Naive thymus-derived CD4-positive, alpha-beta T cell (primary cell): Measurements from ENCODE around the gene EVX2. TPM values are rescaled to one million over a fixed set of nuclear protein-coding genes. Genes with fewer than 3 reads are reported as not detected.

ENCODE experiments used
- ATAC-seq: fragments of 150-1000 bp; cut with Tn5 transposase; 2 replicates; pipeline ENCODE4 v1.10.0; 2021; ENCODE audit warnings: mild to moderate bottlenecking, moderate library complexity
- CTCF ChIA-PET: fragments of 350-600 bp; sonication (Branson Sonifier 250); formaldehyde crosslinking; loops from one replicate; lab custom pipeline; 2021; ENCODE audit warnings: antibody characterized with exemption; lab: Charles Lee
- POLR2A ChIA-PET: fragments of 350-600 bp; sonication (Branson Sonifier 250); formaldehyde crosslinking; loops from one replicate; lab custom pipeline; 2021; ENCODE audit warnings: antibody characterized with exemption, inconsistent platforms; lab: Charles Lee
- DNase-seq, 9 donors: peaks; one replicate each; pipeline versions ENCODE4 v3.0.0 to v3.0.0-alpha.2; 2020 to 2022; ENCODE audit warnings: mixed read lengths in 1 of 9
- H3K27ac ChIP-seq: one replicate; pipeline ENCODE4 v1.7.0; 2013; ENCODE audit warnings: mild to moderate bottlenecking, low read depth, low read length, moderate library complexity
- H3K27me3 ChIP-seq, 2 donors: one replicate each; pipeline ENCODE4 v1.7.0; 2013; ENCODE audit warnings: low read length in 2 of 2, mild to moderate bottlenecking in 2 of 2, moderate library complexity in 2 of 2; ENCODE audit not compliant: control insufficient read depth in 2 of 2, insufficient read depth in 2 of 2
- H3K36me3 ChIP-seq, 3 experiments: 1 replicate in 2 of 3; 2 replicates in 1 of 3; pipeline ENCODE4 v1.7.0; 2013; ENCODE audit warnings: low read length in 3 of 3, mild to moderate bottlenecking in 3 of 3, moderate library complexity in 1 of 3; ENCODE audit not compliant: insufficient read depth in 3 of 3, control insufficient read depth in 2 of 3
- H3K4me1 ChIP-seq, 2 donors: one replicate each; pipeline ENCODE4 v1.7.0; 2013; ENCODE audit warnings: low read length in 2 of 2, mild to moderate bottlenecking in 2 of 2, moderate library complexity in 1 of 2; ENCODE audit not compliant: control insufficient read depth in 2 of 2, insufficient read depth in 2 of 2
- H3K4me3 ChIP-seq: 2 replicates; pipeline ENCODE4 v1.7.0; 2013; ENCODE audit warnings: mild to moderate bottlenecking, low read length
- H3K9me3 ChIP-seq, 3 experiments: 1 replicate in 2 of 3; 2 replicates in 1 of 3; pipeline ENCODE4 v1.7.0; 2013; ENCODE audit warnings: low read length in 3 of 3; ENCODE audit not compliant: control insufficient read depth in 2 of 3
- H3K27ac Mint-ChIP-seq, 9 donors: one replicate each; pipeline ENCODE4 v1.8.0; 2020 to 2022; ENCODE audit warnings: mixed read lengths in 9 of 9, mild to moderate bottlenecking in 8 of 9, moderate library complexity in 5 of 9, inconsistent platforms in 2 of 9
- H3K27me3 Mint-ChIP-seq, 5 donors: one replicate each; pipeline ENCODE4 v1.8.0; 2021 to 2022; ENCODE audit warnings: mixed read lengths in 5 of 5, mild to moderate bottlenecking in 1 of 5
- H3K36me3 Mint-ChIP-seq, 5 donors: one replicate each; pipeline ENCODE4 v1.8.0; 2020 to 2022; ENCODE audit warnings: mixed read lengths in 5 of 5, mild to moderate bottlenecking in 3 of 5, inconsistent platforms in 1 of 5
- H3K4me1 Mint-ChIP-seq, 7 donors: one replicate each; pipeline ENCODE4 v1.8.0; 2020 to 2022; ENCODE audit warnings: mixed read lengths in 7 of 7, mild to moderate bottlenecking in 3 of 7, inconsistent platforms in 1 of 7
- H3K4me3 Mint-ChIP-seq, 10 donors: one replicate each; pipeline ENCODE4 v1.8.0; 2020 to 2022; ENCODE audit warnings: mild to moderate bottlenecking in 10 of 10, mixed read lengths in 10 of 10, moderate library complexity in 6 of 10, inconsistent platforms in 2 of 10
- H3K9me3 Mint-ChIP-seq, 11 donors: one replicate each; pipeline ENCODE4 v1.8.0; 2020 to 2022; ENCODE audit warnings: mixed read lengths in 11 of 11, mild to moderate bottlenecking in 4 of 11, inconsistent platforms in 1 of 11, moderate library complexity in 1 of 11
- intact Hi-C, 2 donors: fragments of 100-400 bp; cut with micrococcal nuclease; formaldehyde crosslinking; loops; one replicate each; pipeline ENCODE4 v1.15.1; 2023
- polyA plus RNA-seq, 2 donors: library from polyadenylated mRNA; unstranded; fragments of 300-500 nt; fragmentation: Illumina TruSeq; gene quantifications; one replicate each; pipeline ENCODE4 v1.2.3, GENCODE V29; 2021
- total RNA-seq, 6 experiments: library from RNA in 5 of 6; stranded (reverse) in 5 of 6; gene quantifications; 1 replicate in 5 of 6; 2 replicates in 1 of 6; pipeline ENCODE4 v1.2.3 and lab custom pipeline; 2021 to 2026

Gene EVX2
- not detected for total RNA-seq
- polyA plus RNA-seq: not detected
- not detected for total RNA-seq (lab: John Stamatoyannopoulos, UW)

GRCh38 chr2:176083796-176084261 lies at the start of gene EVX2:
EVX2 (minus strand) TSS chr2:176083962; CDS start chr2:176083776, 186 bp downstream.
- DNase-seq: no peak

GRCh38 chr2:176133389-176133788 lies 49.6 kb upstream of the EVX2 start:
- Histone ChIP-seq H3K9me3 (no peaks in the 10 kb centered on the region), H3K4me3 (no peak overlapping the region), H3K27me3 (peaks cover 40 to 71% of the 10 kb centered on the region in 2 donors), H3K36me3 (no peaks in the 10 kb centered on the region), H3K4me1 (peaks cover 3 to 16% of the 10 kb centered on the region in 2 donors), H3K27ac (no peak overlapping the region)
- Mint-ChIP-seq H3K27me3 (peaks cover 78 to 85% (median 83%) of the 10 kb centered on the region in 5 donors), H3K36me3 (peaks cover 0 to 5% (median 1%) of the 10 kb centered on the region in 5 donors), H3K9me3 (peaks cover 0 to 43% (median 10%) of the 10 kb centered on the region in 11 donors), H3K4me3 (no peak overlapping the region), H3K27ac (no peak overlapping the region), H3K4me1 (peaks cover 9 to 52% (median 48%) of the 10 kb centered on the region in 7 donors)
- ChIA-PET POLR2A (interaction anchor here (1.4 kb wide), 1 partner anchor 12 kb away, joined by 3 read pairs; no protein-coding TSS in a partner anchor), CTCF (interaction anchor here (0.7 to 2.3 kb wide), 2 partner anchors 8 to 321 kb away, joined by 5 to 12 read pairs; no protein-coding TSS in a partner anchor)
- no peak for DNase-seq
- intact Hi-C loops: loop anchor here (2.0 to 10.0 kb wide), 6 partner anchors 23 to 1631 kb away; partner anchors contain the start of genes HOXD12 (in 1 of the 2) and HOXD3 (in 1 of the 2)
- ATAC-seq: no peak

More at GRCh38 chr2:176083796-176084261, at the start of gene EVX2:
- Mint-ChIP-seq H3K27ac (peak within 1 kb of the TSS; percentile 28 to 98 (median 82)), H3K36me3 (peaks cover 0 to 39% (median 2%) of the 10 kb centered on the region in 5 donors), H3K9me3 (peaks cover 3 to 84% (median 44%) of the 10 kb centered on the region in 11 donors), H3K27me3 (peaks cover 66 to 88% (median 77%) of the 10 kb centered on the region in 5 donors), H3K4me3 (peak within 1 kb of the TSS in 9 of 10 donors; percentile 20 to 76 (median 57)), H3K4me1 (peaks cover 0 to 29% (median 23%) of the 10 kb centered on the region in 7 donors)
- Histone ChIP-seq H3K4me3 (no peak within 1 kb of the TSS), H3K36me3 (no peaks in the 10 kb centered on the region), H3K27me3 (peaks cover 43 to 86% of the 10 kb centered on the region in 2 donors), H3K27ac (no peak within 1 kb of the TSS), H3K9me3 (peaks cover 0 to 60% (median 13%) of the 10 kb centered on the region in 3 experiments), H3K4me1 (peaks cover 0 to 7% of the 10 kb centered on the region in 2 donors)
- POLR2A ChIA-PET: no interaction called here
- ATAC-seq: no peak
- intact Hi-C loops: loop anchor here (2.0 to 10.0 kb wide), 2 partner anchors 45 to 1749 kb away; partner anchors contain the start of genes HOXD8 (in 1 of the 2) and SP9 (in 1 of the 2)
- CTCF ChIA-PET: no interaction called here

- ChIA-PET CTCF (interaction anchor here (0.6 to 2.3 kb wide), 4 partner anchors 322 to 1016 kb away, joined by 3 to 12 read pairs (median 3); no protein-coding TSS in a partner anchor), POLR2A (interaction anchor here (0.6 to 1.4 kb wide), 3 partner anchors 13 to 1042 kb away, joined by 3 to 4 read pairs (median 3); no protein-coding TSS in a partner anchor)
- H3K27ac ChIP-seq: no peak overlapping the region
- H3K36me3 ChIP-seq: no peaks in the 10 kb centered on the region
- peaks cover 3 to 16% of the 10 kb centered on the region in 2 donors for H3K4me1 ChIP-seq
- peaks cover 0 to 39% (median 8%) of the 10 kb centered on the region in 11 donors for H3K9me3 Mint-ChIP-seq
- peaks cover 78 to 85% (median 83%) of the 10 kb centered on the region in 5 donors for H3K27me3 Mint-ChIP-seq
- peaks cover 42 to 71% of the 10 kb centered on the region in 2 donors for H3K27me3 ChIP-seq
- peak overlapping the region; percentile 38 for H3K4me3 ChIP-seq
- intact Hi-C loops: loop anchor here (2.0 to 10.0 kb wide), 6 partner anchors 24 to 1632 kb away; partner anchors contain the start of genes HOXD12 (in 1 of the 2) and HOXD3 (in 1 of the 2)
- no peaks in the 10 kb centered on the region for H3K9me3 ChIP-seq
- ATAC-seq (no peak), DNase-seq (no peak)
- H3K4me1 Mint-ChIP-seq: peaks cover 17 to 53% (median 49%) of the 10 kb centered on the region in 7 donors
- H3K4me3 Mint-ChIP-seq: peak overlapping the region; percentile 65 to 92 (median 75)
- peaks cover 0 to 5% (median 0%) of the 10 kb centered on the region in 5 donors for H3K36me3 Mint-ChIP-seq
- H3K27ac Mint-ChIP-seq: peak overlapping the region in 4 of 9 donors; percentile 6 to 57 (median 28)
Measured at GRCh38 chr2:176132205-176133171, 48.7 kb upstream of the EVX2 start.

GRCh38 chr2:176131848-176132158 lies 48.0 kb upstream of the EVX2 start:
- peaks cover 3 to 16% of the 10 kb centered on the region in 2 donors for H3K4me1 ChIP-seq
- H3K9me3 ChIP-seq: no peaks in the 10 kb centered on the region
- Mint-ChIP-seq H3K4me1 (peaks cover 17 to 54% (median 47%) of the 10 kb centered on the region in 7 donors), H3K27ac (peak overlapping the region in 1 of 9 donors; percentile 57), H3K9me3 (peaks cover 0 to 35% (median 8%) of the 10 kb centered on the region in 11 donors), H3K36me3 (peaks cover 0 to 5% (median 0%) of the 10 kb centered on the region in 5 donors), H3K4me3 (peak overlapping the region in 9 of 10 donors; percentile 65 to 92 (median 78)), H3K27me3 (peaks cover 78 to 85% (median 84%) of the 10 kb centered on the region in 5 donors)
- POLR2A ChIA-PET: interaction anchor here (1.4 kb wide), 1 partner anchor 14 kb away, joined by 3 read pairs; no protein-coding TSS in a partner anchor
- H3K36me3 ChIP-seq: no peaks in the 10 kb centered on the region
- H3K4me3 ChIP-seq: no peak overlapping the region
- CTCF ChIA-PET: interaction anchor here (0.6 to 2.3 kb wide), 5 partner anchors 323 to 1017 kb away, joined by 3 to 12 read pairs (median 3); no protein-coding TSS in a partner anchor
- ATAC-seq: no peak
- intact Hi-C loops: loop anchor here (1.0 to 10.0 kb wide), 7 partner anchors 9 to 1633 kb away; partner anchors contain the start of genes HOXD12 (in 1 of the 2) and HOXD3 (in 1 of the 2)
- peaks cover 43 to 64% of the 10 kb centered on the region in 2 donors for H3K27me3 ChIP-seq
- no peak for DNase-seq
- no peak overlapping the region for H3K27ac ChIP-seq

GRCh38 chr2:176130957-176131847 lies 47.4 kb upstream of the EVX2 start:
- DNase-seq (no peak), ATAC-seq (no peak)
- H3K4me1 Mint-ChIP-seq: peaks cover 17 to 54% (median 45%) of the 10 kb centered on the region in 7 donors
- H3K9me3 Mint-ChIP-seq: peaks cover 0 to 35% (median 8%) of the 10 kb centered on the region in 11 donors
- peak overlapping the region in 7 of 9 donors; percentile 8 to 88 (median 52) for H3K27ac Mint-ChIP-seq
- H3K4me3 ChIP-seq: no peak overlapping the region
- H3K27me3 Mint-ChIP-seq: peaks cover 81 to 88% (median 86%) of the 10 kb centered on the region in 5 donors
- ChIA-PET CTCF (interaction anchor here (0.6 to 2.3 kb wide), 4 partner anchors 324 to 1017 kb away, joined by 3 to 12 read pairs (median 3); no protein-coding TSS in a partner anchor), POLR2A (no interaction called here)
- H3K4me1 ChIP-seq: peaks cover 3 to 13% of the 10 kb centered on the region in 2 donors
- H3K27ac ChIP-seq: no peak overlapping the region
- intact Hi-C loops: loop anchor here (1.0 to 10.0 kb wide), 5 partner anchors 8 to 1634 kb away; partner anchors contain the start of gene HOXD12 (in 1 of the 2)
- peaks cover 0 to 5% (median 0%) of the 10 kb centered on the region in 5 donors for H3K36me3 Mint-ChIP-seq
- H3K36me3 ChIP-seq: no peaks in the 10 kb centered on the region
- H3K9me3 ChIP-seq: no peaks in the 10 kb centered on the region
- H3K4me3 Mint-ChIP-seq: peak overlapping the region; percentile 46 to 84 (median 72)
- H3K27me3 ChIP-seq: peaks cover 47 to 66% of the 10 kb centered on the region in 2 donors
